Upper lobe of left lung (tissue), 4 donors: ENCODE data around the gene PDLIM5.

Experiments used
- CTCF ChIP-seq, 6 experiments: fragments of 450-650 bp in 4 of 6; fragments of 200-600 bp in 2 of 6; sonication (generic) in 2 of 6; IDR thresholded peaks; one replicate each; pipeline ENCODE4 v1.5.1; 2016 to 2019; ENCODE audit warnings: antibody characterized with exemption in 6 of 6
- EP300 ChIP-seq, 4 donors: sonication (generic); formaldehyde crosslinking; IDR thresholded peaks; one replicate each; pipeline ENCODE4 v1.5.1; 2017; ENCODE audit warnings: antibody characterized with exemption in 4 of 4, control low read depth in 2 of 4
- POLR2A ChIP-seq, 4 donors: fragments of 450-650 bp; IDR thresholded peaks; one replicate each; pipeline ENCODE4 v1.5.1; 2016 to 2017; ENCODE audit warnings: antibody characterized with exemption in 4 of 4, mild to moderate bottlenecking in 2 of 4
- POLR2AphosphoS5 ChIP-seq, 2 donors: sonication (generic); formaldehyde crosslinking; IDR thresholded peaks; one replicate each; pipeline ENCODE4 v1.5.1; 2017; ENCODE audit warnings: antibody characterized with exemption in 2 of 2

DNA sequence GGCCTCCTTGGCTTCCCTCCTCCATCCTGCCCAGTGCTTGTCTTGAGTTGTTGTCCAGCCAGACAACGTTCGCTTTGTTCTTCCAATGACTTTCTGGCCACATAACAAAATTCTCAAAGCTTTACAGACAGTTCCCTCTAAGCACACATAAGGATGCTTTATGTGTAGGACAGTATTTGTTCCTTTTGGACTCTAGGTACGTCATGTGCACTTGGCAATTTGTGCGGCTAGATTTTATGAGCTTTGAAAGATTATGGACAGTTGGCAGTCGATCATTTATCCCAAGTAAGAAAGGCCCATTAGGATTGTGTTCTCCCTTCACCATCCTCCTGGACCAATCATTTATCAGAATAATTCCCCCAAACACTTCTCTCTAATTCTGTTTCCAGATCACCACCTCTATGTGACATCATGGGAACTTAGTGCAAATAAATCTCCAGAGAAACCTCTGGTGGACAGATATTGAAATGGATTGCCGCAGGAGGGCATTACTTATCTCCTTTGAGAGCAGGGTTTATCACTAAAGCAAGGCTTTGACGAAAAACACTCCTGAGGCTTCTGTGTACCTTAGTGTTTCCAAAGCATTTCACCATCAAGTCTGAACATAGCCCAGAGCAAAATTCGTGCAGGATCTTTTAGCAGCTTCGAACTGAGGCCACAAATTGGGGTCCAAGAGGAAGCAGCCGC, 228.6 kb downstream of the PDLIM5 start:
- TF ChIP-seq CTCF (IDR thresholded peaks at IDR 0.05), result no peak
- TF ChIP-seq POLR2A (IDR thresholded peaks at IDR 0.05), result no peak
- no peak for TF ChIP-seq POLR2AphosphoS5 (IDR thresholded peaks at IDR 0.05)
- TF ChIP-seq EP300 (IDR thresholded peaks at IDR 0.05), result no peak
